ENCODE measurements around the gene ARID3C. TPM values are rescaled to one million over a fixed set of nuclear protein-coding genes. Genes with fewer than 3 reads are reported as not detected.

ARID3C gene
- total and polyA plus RNA-seq, 2 donors from 2014 or later = not detected

DNA sequence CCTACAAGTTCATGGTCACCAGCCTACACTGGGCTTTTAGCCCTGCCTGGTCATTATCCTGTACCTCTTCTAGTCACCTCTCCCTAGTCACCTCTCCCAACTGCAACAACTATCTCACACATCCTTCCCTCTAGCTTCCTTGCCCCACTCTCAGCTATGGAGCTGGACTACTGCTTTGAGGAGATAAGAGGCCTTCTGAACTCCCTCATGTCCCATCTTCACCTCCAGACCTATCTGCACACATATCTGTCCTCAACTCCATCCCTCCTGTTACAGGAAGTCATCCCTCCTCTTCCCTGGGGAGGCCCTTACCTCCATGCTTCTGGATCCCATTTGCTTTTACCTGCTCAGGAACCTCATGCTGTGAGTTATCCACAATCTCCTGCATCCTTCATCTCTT, 22.7 kb downstream of the ARID3C start:
- intact Hi-C loops (cut with DNase I) = no loop called here
- Histone ChIP-seq H3K27ac (ENCODE audit: low read depth in 2 of 2, low read length in 2 of 2) (no peak overlapping the region), H3K4me1 (ENCODE audit: control insufficient read depth in 2 of 3, insufficient read depth in 2 of 3, low read depth in 1 of 3, low read length in 3 of 3) (peaks cover 0 to 7% (median 4%) of the 10 kb centered on the region in 3 donors), H3K9me3 (ENCODE audit: control insufficient read depth in 2 of 3, insufficient read depth in 1 of 3, low read length in 3 of 3) (no peaks in the 10 kb centered on the region), H3K36me3 (ENCODE audit: control insufficient read depth in 2 of 3, insufficient read depth in 3 of 3, low read length in 3 of 3) (no peaks in the 10 kb centered on the region), H3K27me3 (ENCODE audit: control insufficient read depth, insufficient read depth, low read length) (no peaks in the 10 kb centered on the region), H3K4me3 (ENCODE audit: low read length in 3 of 3) (no peak overlapping the region), H3K9ac (ENCODE audit: low read length in 3 of 3) (no peak overlapping the region)
- no peak for DNase-seq
- TF ChIP-seq, protein P1, sequence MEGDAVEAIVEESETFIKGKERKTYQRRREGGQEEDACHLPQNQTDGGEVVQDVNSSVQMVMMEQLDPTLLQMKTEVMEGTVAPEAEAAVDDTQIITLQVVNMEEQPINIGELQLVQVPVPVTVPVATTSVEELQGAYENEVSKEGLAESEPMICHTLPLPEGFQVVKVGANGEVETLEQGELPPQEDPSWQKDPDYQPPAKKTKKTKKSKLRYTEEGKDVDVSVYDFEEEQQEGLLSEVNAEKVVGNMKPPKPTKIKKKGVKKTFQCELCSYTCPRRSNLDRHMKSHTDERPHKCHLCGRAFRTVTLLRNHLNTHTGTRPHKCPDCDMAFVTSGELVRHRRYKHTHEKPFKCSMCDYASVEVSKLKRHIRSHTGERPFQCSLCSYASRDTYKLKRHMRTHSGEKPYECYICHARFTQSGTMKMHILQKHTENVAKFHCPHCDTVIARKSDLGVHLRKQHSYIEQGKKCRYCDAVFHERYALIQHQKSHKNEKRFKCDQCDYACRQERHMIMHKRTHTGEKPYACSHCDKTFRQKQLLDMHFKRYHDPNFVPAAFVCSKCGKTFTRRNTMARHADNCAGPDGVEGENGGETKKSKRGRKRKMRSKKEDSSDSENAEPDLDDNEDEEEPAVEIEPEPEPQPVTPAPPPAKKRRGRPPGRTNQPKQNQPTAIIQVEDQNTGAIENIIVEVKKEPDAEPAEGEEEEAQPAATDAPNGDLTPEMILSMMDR (IDR thresholded peaks at IDR 0.05; ENCODE audit: borderline replicate concordance, extremely low read depth, insufficient read depth) = no peak
- no peak for FAIRE-seq

DNA sequence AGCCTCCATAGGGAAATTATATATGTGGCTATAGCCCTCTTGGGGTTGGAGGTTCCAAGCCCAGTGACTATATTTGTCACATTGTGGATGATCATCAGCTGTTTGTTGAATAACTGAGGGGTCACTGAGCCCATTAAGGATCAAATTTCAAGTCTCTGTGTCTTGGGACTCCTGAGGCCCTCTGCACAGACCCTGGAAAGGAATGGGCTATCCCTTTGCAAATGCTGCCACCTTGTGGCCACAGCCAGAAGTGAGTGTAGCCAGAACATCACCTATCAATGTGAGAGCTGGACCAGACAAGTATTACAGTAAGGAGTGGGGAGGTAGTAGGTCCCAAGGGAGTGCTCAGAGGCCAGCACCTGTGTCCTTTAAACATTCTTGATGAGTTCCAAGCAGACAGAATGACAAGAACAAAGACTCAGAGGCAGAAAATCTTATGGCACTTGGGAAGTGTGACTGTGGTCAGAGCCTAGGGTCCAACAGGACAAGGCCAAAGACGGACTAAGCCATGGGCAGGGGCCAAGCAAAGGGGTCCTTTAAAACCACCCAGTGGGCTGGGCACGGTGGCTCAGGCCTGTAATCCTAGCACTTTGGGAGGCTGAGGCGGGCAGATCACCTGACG, 25.1 kb downstream of the ARID3C start:
- Histone ChIP-seq H3K27me3 (ENCODE audit: control insufficient read depth, insufficient read depth, low read length) (no peaks in the 10 kb centered on the region), H3K27ac (ENCODE audit: low read depth in 2 of 2, low read length in 2 of 2) (no peak overlapping the region), H3K9me3 (ENCODE audit: control insufficient read depth in 2 of 3, insufficient read depth in 1 of 3, low read length in 3 of 3) (no peaks in the 10 kb centered on the region), H3K4me3 (ENCODE audit: low read length in 3 of 3) (no peak overlapping the region), H3K9ac (ENCODE audit: low read length in 3 of 3) (no peak overlapping the region), H3K36me3 (ENCODE audit: control insufficient read depth in 2 of 3, insufficient read depth in 3 of 3, low read length in 3 of 3) (no peaks in the 10 kb centered on the region), H3K4me1 (ENCODE audit: control insufficient read depth in 2 of 3, insufficient read depth in 2 of 3, low read depth in 1 of 3, low read length in 3 of 3) (no peaks in the 10 kb centered on the region)
- DNase-seq (peak; percentile 89 to 94 (median 91)), FAIRE-seq (no peak)
- intact Hi-C loops (cut with DNase I) = no loop called here
- TF ChIP-seq, protein P1 (IDR thresholded peaks at IDR 0.05; ENCODE audit: borderline replicate concordance, extremely low read depth, insufficient read depth) = peak; percentile 97

DNA sequence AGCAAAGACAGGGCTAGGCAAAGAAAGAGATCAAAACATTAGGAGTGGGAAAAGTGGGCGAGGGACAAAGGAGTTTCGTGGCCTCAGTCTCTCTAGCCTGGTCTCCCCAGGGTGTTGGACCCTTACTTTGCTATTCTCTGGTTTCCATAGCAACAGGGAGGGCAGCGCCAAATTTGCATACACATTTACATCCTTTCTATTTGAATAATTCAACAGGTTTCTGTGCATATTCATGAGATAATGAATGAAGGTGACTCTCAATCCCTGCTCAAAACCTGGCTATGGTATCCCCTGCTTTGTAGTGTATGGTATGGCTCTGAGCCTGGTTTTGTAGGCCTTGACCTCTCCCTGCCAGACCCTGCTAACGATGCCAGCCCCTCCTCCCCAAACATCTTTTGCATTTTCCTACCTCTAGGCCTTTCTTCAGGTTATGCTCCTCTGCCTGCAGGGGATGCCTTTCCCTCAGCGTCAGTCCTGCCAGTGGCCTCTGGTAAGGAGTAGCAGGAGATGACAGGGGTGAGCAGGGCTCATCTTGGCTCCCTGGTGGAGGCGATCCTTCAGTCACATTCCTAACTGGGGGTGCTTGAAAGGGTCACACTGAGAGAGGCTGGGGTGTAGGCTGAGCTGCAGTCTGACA, 26.8 kb downstream of the ARID3C start:
- TF ChIP-seq, protein P1 (IDR thresholded peaks at IDR 0.05; ENCODE audit: borderline replicate concordance, extremely low read depth, insufficient read depth) = no peak
- intact Hi-C loops (cut with DNase I) = no loop called here
- DNase-seq (peak in 1 of 5 donors; percentile 24), FAIRE-seq (no peak)
- H3K36me3 ChIP-seq (ENCODE audit: control insufficient read depth in 2 of 3, insufficient read depth in 3 of 3, low read length in 3 of 3) = no peaks in the 10 kb centered on the region
- H3K27ac ChIP-seq (ENCODE audit: low read depth in 2 of 2, low read length in 2 of 2) = no peak overlapping the region
- H3K9ac ChIP-seq (ENCODE audit: low read length in 3 of 3) = no peak overlapping the region
- H3K27me3 ChIP-seq (ENCODE audit: control insufficient read depth, insufficient read depth, low read length) = no peaks in the 10 kb centered on the region
- no peaks in the 10 kb centered on the region for H3K4me1 ChIP-seq (ENCODE audit: control insufficient read depth in 2 of 3, insufficient read depth in 2 of 3, low read depth in 1 of 3, low read length in 3 of 3)
- no peaks in the 10 kb centered on the region for H3K9me3 ChIP-seq (ENCODE audit: control insufficient read depth in 2 of 3, insufficient read depth in 1 of 3, low read length in 3 of 3)
- no peak overlapping the region for H3K4me3 ChIP-seq (ENCODE audit: low read length in 3 of 3)

All from kidney (tissue), 14 donors.